Medulla oblongata (tissue), 1 donor: ENCODE results near the gene THAP12.

Experiments used
- DNase-seq: peaks from one replicate; pipeline ENCODE4 v3.0.0-alpha.2; 2015; ENCODE audit errors: extremely low spot score

The THAP12 gene

DNA sequence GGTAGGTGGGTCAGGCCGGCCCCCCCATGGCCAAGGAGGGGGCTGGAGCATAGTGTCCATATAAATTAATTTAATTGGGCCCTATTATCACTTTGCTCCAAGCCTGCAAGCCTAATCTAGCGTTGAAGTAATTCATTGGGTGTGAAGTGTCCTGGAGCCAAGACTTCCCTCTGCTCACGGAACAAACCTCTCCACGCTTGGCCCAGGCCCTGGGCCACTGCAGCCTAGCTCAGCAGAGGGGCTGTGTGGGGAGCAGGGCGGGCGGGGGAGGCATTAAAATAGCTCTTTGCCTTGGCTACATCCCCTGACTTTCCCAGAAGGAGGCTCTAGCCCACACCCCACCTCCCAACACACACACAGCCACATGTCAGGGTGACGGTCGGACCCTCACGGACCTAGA lies 73.5 kb downstream of the THAP12 start:
- DNase-seq = no peak

DNA sequence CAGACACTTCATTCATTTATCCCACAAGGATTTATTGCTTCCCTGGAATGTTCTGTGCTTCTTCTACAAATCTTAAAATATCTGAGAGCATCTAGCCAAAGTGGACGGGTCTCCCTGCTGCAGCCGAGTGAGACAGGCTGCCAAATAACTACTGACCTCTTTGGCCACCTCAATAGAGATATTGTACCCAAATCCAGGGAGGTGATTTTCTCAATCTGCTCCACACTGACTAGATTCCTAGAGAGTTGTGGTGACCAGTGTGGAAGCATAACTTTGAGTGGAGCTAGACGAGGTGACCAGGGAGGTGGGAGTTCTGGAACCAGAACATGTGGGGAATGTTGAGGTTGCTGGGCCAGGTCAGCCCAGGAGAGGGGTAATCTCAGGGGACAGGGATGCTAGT lies 77.5 kb downstream of the THAP12 start:
- no peak for DNase-seq

DNA sequence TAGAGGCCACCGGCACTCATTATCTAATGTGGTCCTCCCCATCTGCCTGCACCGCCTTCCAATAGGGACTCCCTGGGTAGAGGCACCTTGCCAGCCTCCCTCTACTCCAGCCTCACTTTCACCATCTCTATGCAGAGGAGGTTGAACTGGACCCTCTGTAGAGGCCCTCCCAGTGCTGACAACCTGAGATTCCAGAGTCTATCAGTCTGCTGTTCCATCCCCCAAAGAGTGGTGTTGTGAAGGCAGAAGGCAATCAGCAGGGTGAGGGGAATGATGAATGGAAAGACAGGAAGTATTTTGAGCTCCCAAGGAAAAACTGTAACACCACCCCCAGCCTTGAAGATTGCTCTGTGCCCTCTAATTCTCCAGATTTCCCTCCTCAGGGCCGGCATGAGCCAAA lies 77.9 kb downstream of the THAP12 start:
- no peak for DNase-seq
